Measurements from ENCODE around the gene FGF14. TPM values are rescaled to one million over a fixed set of nuclear protein-coding genes. Genes with fewer than 3 reads are reported as not detected.

Gene FGF14
- total and polyA plus RNA-seq, 2 experiments from 2014 or later: 0.03 TPM; not detected in 1

GRCh38 chr13:101942535-101943157 is 459.2 kb downstream of the FGF14 start:
- Mint-ChIP-seq H3K9me3 (no peaks in the 10 kb centered on the region; the same call in 2 of the 3 replicates), H3K36me3 (ENCODE audit: low read depth) (no peaks in the 10 kb centered on the region), H3K27ac (no peak overlapping the region), H3K27me3 (ENCODE audit: insufficient read depth, low read depth, poor library complexity) (peaks cover 2% of the 10 kb centered on the region), H3K4me1 (no peaks in the 10 kb centered on the region), H3K4me3 (no peak overlapping the region)
- no peaks in the 10 kb centered on the region for H3K36me3 ChIP-seq (ENCODE audit: insufficient read depth)
- DNase-seq (ENCODE audit: low spot score) (no peak), ATAC-seq (no peak)
- no peaks in the 10 kb centered on the region for H4K20me1 ChIP-seq (replicated peaks; ENCODE audit: insufficient read depth)
- H3K27me3 ChIP-seq (ENCODE audit: insufficient read depth): no peaks in the 10 kb centered on the region
- peaks cover 3% of the 10 kb centered on the region; the same call in 1 of the 2 replicates for H3K4me1 ChIP-seq (ENCODE audit: insufficient read depth)
- H3F3A ChIP-seq (replicated peaks; ENCODE audit: low read depth): no peaks in the 10 kb centered on the region
- no peak overlapping the region for H3K4me2 ChIP-seq
- no peaks in the 10 kb centered on the region for H3K79me2 ChIP-seq (replicated peaks; ENCODE audit: insufficient read depth)
- TF ChIP-seq JUNB (IDR thresholded peaks at IDR 0.05; ENCODE audit: unreplicated experiment) (no peak), NANOG (IDR thresholded peaks at IDR 0.05; ENCODE audit: borderline replicate concordance) (no peak), ETS1 (IDR thresholded peaks at IDR 0.05) (no peak), ZNF462 (CRISPR knock-in tag; IDR thresholded peaks at IDR 0.05) (no peak), POLR2AphosphoS5 (IDR thresholded peaks at IDR 0.05; ENCODE audit: low read depth) (no peak), EZH2phosphoT487 (IDR thresholded peaks at IDR 0.05; ENCODE audit: unreplicated experiment) (no peak), ZNF114 (CRISPR knock-in tag; IDR thresholded peaks at IDR 0.05) (no peak), ZNF331 (CRISPR knock-in tag; IDR thresholded peaks at IDR 0.05; ENCODE audit: low read depth) (no peak), STAT1 (IDR thresholded peaks at IDR 0.05; ENCODE audit: unreplicated experiment) (no peak), CREB1 (CRISPR knock-in tag; IDR thresholded peaks at IDR 0.05; ENCODE audit: low read depth) (no peak), REST (IDR thresholded peaks at IDR 0.05; ENCODE audit: unreplicated experiment) (no peak), CTCF (conservative IDR thresholded peaks at IDR 0.05; ENCODE audit: low read depth in 2 of 2) (no peak), EZH2 (IDR thresholded peaks at IDR 0.05; ENCODE audit: low read depth, unreplicated experiment) (no peak)
- no peaks in the 10 kb centered on the region for H3K9me2 ChIP-seq (ENCODE audit: insufficient read depth)
- no peak overlapping the region for H3K27ac ChIP-seq (ENCODE audit: low read depth)
- no peak overlapping the region for H2AFZ ChIP-seq
- no peak overlapping the region for H3K4me3 ChIP-seq

Measured in GM23338 (cell line).